Stimulated activated CD4-positive, alpha-beta T cell treated with anti-CD3 and anti-CD28 coated beads, TNF-alpha, amount 100 ng/mL, for 4 hours (primary cell): ENCODE measurements around the gene PCDHA6.
"Not testable (repeated sequence)": the region's sequence is repeated elsewhere in the genome, so short reads cannot be mapped to it uniquely, and the experiment has no call there.

Experiments
- DNase-seq, 3 experiments: peaks; one replicate each; pipeline ENCODE4 v3.0.0-alpha.2; 2020; ENCODE audit warnings: low read depth in 3 of 3

Gene PCDHA6

GRCh38 chr5:140862441-140863295, 34.9 kb downstream of the PCDHA6 start:
- DNase-seq = no peak

GRCh38 chr5:140868721-140869554, 41.2 kb downstream of the PCDHA6 start, which contains the start of gene PCDHA11:
TSS of gene PCDHA11 (plus strand) at chr5:140868957. CDS start at chr5:140869104, 147 bp downstream.
- no peak for DNase-seq

- no peak for DNase-seq
Observed at GRCh38 chr5:140869555-140869886, 41.8 kb downstream of the PCDHA6 start.

- no peak for DNase-seq
Observed at GRCh38 chr5:140870221-140871201, 42.8 kb downstream of the PCDHA6 start.

GRCh38 chr5:140875085-140876065, 47.6 kb downstream of the PCDHA6 start, which contains the start of gene PCDHA12:
TSS of gene PCDHA12 (plus strand) at chr5:140875308. CDS start at chr5:140875473, 165 bp downstream.
- DNase-seq = no peak

- not testable (repeated sequence) for DNase-seq
Observed at GRCh38 chr5:140876541-140877261, 48.9 kb downstream of the PCDHA6 start.

- no peak for DNase-seq
Observed at GRCh38 chr5:140877262-140877581, 49.5 kb downstream of the PCDHA6 start.
